Stimulated activated CD8-positive, alpha-beta memory T cell treated with anti-CD3 and anti-CD28 coated beads, Interleukin-12 subunit alpha, Interleukin-12 subunit beta, amount 100 ng/mL, for 24 hours (primary cell): Measurements from ENCODE around the gene PLCB1.

ENCODE experiments used
- DNase-seq: peaks from one replicate; pipeline ENCODE4 v3.0.0-alpha.2; 2020; ENCODE audit errors: extremely low read depth

Gene PLCB1

GRCh38 chr20:8657664-8658063 lies 525.6 kb downstream of the PLCB1 start:
- no peak for DNase-seq

DNA sequence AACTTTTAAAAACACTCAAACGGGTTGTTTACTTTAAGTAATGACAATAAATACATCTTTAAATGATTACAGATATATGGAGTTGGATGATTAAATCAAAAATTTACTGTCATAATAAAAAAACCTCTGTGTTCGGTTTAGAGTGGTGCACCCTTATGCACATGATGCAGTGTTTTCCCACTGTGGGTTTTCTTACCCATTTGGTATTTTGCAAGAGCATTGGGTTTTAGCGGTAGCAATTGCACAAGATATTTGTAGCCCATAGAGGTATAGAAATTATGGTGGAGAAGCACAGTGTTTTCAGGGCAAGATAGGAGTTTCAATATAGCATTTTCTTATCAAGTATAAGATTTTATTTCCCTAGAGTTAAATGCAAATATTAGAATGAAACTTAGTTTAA lies 526.0 kb downstream of the PLCB1 start:
- no peak for DNase-seq

GRCh38 chr20:8661229-8661952 lies 529.3 kb downstream of the PLCB1 start:
- DNase-seq = no peak

DNA sequence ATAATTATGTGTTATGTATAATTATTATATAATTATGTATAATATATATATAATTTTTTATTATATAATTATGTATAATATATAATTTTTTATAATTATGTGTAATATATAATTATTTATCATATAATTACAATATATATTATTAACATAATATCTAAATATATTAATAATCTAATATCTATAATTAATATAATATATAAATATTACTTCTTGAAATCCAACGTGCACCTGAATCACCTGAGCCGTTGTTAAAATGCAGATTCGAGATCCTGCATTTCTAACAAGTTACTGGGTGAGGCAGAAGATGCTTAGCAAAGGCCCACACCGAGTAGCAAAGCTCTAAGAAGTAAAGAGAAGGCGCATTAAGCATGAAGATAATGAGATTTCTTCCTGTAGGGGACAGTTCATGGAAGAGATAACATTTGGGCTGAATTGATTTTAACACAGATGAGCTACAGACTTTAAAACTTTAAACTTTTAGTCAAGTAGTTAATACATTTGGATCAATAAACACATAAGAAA lies 530.4 kb downstream of the PLCB1 start:
- DNase-seq = no peak

- no peak for DNase-seq
Observed at GRCh38 chr20:8663424-8663823, 531.4 kb downstream of the PLCB1 start.

DNA sequence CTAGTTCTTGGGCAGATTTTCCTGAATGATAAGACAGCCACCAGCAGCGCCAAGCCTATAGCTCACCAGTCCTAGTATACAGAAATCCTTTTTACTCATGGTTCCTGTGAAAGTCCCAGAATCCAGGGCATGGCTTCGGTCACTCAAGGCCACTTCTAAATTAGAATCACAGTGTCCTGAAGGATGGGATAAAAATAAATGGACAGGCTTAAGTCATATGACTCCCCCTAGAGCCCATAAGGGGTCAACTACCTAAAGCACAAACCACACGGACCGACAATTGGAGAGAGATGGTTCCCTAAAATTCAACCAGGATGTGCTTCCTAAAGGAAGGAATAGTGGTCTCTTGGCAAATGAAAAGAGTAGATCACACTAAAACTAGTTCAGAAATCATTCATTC lies 532.7 kb downstream of the PLCB1 start:
- no peak for DNase-seq

- no peak for DNase-seq
Observed at GRCh38 chr20:8667306-8667705, 535.2 kb downstream of the PLCB1 start.

DNA sequence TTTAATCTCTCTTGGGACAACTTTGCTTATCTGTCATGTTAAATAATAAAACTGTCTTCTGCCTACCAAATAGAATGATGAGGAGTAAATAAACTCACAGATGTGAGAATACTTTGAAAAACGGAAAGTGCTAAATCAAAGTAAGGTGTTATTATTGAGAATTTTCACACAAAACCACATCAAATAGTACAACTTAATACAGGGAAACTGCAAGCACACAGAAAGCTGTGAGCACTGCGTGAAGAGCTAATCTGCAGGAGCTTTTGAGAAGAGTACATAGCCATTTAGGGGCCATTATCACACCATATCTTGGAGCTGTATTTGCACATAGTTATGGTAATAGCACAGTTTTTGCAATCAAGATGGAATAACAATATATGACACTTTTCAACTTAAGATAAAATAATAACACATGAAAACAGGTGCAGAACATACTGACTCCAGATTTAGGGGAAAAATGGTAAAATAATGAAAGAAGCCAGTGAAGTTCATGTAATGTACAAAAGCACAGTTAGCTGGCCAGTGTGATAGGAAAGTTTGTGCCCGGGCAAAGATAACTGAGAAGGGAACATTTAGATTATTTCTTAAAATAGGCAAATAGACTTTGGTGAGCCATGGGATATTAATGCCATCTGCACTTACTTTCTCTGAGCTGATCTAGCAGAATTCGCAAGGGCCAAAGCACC lies 538.3 kb downstream of the PLCB1 start:
- no peak for DNase-seq

- no peak for DNase-seq
Observed at GRCh38 chr20:8670893-8671215, 538.8 kb downstream of the PLCB1 start.

GRCh38 chr20:8671370-8671961 lies 539.4 kb downstream of the PLCB1 start:
- DNase-seq = no peak

DNA sequence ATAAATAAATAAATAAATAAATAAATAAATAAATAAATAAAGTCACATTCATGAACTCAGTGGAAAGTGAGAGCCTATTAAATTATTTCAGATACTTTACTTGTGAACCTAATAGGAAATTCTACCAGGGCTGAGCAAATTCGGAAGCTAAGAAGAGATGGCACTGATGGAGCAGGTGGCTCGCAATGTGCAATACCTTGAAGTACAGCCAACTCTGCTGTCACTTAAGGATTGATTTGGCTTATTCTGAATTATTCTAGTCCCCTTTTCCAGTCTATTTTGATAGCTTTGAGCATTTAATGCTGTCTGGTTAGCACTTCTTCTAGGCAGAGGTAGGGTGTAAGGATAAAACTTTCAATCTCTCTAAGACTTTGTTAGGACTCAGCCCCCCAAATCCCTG lies 541.0 kb downstream of the PLCB1 start:
- DNase-seq = no peak

DNA sequence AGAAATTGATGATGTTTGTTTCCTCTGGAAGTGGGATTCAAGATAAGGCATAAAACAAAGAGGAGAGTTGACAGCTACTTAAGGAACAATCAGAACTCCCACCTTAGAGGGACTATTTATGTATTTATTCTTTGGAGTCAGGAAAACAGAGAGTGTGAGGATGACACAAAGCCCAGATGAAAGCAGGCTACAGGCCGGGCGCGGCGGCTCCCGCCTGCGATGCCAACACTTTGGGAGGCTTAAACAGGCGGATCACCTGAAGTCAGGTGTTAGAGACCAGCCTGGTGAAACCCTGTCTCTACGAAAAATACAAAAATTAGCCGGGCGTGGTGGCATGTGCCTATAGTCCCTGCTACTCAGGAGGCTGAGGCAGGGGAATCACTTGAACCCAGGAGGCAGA lies 543.8 kb downstream of the PLCB1 start:
- no peak for DNase-seq

- no peak for DNase-seq
Observed at GRCh38 chr20:8678098-8678776, 546.2 kb downstream of the PLCB1 start.

GRCh38 chr20:8689337-8689736 lies 557.3 kb downstream of the PLCB1 start:
- DNase-seq = no peak

DNA sequence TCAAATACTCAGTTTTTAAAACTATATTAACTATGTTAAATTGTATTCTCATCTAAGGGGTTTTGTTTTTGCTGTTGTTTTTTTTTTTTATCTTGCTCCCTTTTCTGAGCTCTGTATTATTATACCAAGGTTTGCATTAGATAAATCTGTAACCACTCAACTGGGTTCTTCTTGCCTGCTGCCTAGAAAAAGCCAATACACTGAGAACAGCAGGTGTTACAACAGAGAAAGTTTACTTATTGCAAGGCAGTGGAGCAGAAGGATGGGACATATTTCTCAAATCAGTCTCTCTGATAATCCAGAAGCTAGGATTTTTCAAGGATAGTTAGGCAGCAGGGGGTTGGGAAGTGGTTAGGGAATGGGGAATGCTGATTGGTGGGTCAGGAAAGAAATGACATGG lies 558.0 kb downstream of the PLCB1 start:
- DNase-seq = no peak

DNA sequence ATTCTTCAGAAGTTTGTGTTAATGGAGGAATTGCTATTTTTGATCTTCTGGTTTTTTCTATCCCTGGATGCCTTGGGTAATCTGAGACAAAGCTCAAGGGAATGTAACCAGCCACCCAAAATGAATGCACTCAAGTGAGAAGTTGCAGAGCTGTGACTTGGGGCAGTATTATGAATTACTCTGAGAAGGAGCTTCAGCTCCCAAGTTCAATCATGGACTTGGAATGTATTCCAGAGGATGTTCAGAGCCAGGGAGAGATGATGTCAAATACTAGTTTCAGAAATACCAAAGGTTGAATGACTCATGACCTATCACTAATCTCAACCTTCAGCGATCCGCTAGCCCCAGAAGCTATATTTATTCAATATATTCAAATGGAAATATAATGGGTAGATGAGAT lies 561.6 kb downstream of the PLCB1 start:
- no peak for DNase-seq

DNA sequence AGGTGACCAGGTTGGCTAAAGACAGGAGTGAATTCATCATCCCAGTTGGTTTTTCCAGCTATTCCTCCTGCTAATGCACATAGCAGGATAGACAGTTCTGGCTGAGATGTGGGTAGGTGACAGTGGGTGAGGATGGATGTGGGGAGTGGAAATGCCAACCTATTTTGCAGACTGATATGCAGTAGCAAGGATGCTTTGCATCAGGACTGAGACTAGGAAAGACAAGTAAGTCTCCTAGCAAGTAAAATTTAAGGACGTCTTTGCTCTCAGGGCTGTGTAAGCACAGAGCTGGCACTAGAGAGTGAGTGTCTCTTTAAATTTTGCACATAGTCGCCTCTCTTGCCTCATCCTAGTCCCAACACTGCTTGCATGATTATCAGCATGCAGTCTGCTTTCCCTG lies 568.7 kb downstream of the PLCB1 start:
- no peak for DNase-seq

- no peak for DNase-seq
Observed at GRCh38 chr20:8706961-8707700, 575.1 kb downstream of the PLCB1 start.

- no peak for DNase-seq
Observed at GRCh38 chr20:8709627-8710026, 577.6 kb downstream of the PLCB1 start.

DNA sequence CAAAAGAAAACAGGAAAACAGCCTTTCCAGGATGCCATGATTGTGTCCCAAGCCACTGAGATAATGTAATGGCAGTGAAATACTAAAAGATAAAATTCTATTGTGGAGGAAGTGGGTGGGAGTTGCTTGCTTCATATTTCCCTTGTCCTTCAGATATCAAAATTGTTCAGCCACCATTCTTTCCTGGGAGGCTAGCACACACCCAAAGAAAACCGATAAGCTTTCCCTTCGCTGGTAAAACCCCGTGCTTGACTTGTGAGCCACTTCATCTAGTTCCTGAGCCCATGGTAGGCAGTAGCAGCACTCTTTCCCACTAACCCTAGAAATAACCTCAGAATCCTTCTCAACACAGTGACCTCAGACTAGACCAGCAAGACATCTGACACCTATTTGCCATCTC lies 579.4 kb downstream of the PLCB1 start:
- no peak for DNase-seq

DNA sequence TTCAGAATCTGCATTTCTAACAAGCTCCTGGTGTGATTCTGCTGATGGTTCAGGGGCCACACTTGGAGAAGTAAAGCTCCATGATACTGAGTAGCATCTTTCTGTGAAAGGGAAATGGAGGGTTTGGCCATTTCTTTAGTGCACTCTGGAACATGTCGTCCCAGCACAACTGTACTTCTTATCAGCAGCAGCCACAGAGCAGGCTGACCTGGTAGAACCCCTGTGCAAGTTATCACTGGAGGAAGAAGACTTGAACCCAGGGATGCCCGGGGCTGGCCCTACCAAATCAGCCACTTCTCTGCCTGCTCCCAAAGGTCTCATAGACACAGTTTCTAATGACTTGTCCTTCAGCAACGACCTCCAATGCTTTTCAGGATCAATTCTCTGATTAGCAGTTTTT lies 582.1 kb downstream of the PLCB1 start:
- no peak for DNase-seq

GRCh38 chr20:8718279-8718678 lies 586.2 kb downstream of the PLCB1 start:
- DNase-seq = no peak
